ENCODE results near the gene HOXD13. TPM values are rescaled to one million over a fixed set of nuclear protein-coding genes. Genes with fewer than 3 reads are reported as not detected.

The HOXD13 gene
- total and polyA plus RNA-seq, 9 donors = not detected

DNA sequence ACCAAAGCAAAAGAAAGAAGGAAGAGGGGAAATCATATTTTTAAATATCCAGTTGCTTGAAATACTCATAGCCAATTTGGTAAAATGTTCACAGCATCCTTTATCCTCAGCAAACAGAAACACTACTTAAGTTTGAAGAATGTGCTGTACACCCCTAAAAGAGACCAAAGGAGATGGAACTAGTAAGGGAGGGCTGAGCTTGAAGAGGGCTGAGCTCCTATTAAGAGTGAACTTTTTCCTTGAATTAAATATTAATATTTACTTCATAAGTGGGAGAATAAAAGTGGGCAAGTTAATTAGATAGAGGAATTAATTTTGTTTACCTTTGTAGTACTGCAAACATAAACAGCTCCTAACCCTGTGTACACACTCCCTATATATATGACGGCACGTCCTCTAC, 15.7 kb upstream of the HOXD13 start:
- H3K9me3 ChIP-seq = peaks cover 0 to 4% of the 10 kb centered on the region in 2 donors
- no peak overlapping the region for H3K27ac ChIP-seq
- 15 to 22% (median 22%) methylated on average over 2 of the region's 2 CpGs for WGBS, 3 donors
- intact Hi-C loops (cut with DNase I) = loop anchor here in 1 of 4 donors (10.0 kb wide), 1 partner anchor 392 kb away; no protein-coding TSS in a partner anchor
- TF ChIP-seq EP300 (IDR thresholded peaks at IDR 0.05) (no peak), POLR2A (IDR thresholded peaks at IDR 0.05) (no peak)
- TF ChIP-seq, protein P1, sequence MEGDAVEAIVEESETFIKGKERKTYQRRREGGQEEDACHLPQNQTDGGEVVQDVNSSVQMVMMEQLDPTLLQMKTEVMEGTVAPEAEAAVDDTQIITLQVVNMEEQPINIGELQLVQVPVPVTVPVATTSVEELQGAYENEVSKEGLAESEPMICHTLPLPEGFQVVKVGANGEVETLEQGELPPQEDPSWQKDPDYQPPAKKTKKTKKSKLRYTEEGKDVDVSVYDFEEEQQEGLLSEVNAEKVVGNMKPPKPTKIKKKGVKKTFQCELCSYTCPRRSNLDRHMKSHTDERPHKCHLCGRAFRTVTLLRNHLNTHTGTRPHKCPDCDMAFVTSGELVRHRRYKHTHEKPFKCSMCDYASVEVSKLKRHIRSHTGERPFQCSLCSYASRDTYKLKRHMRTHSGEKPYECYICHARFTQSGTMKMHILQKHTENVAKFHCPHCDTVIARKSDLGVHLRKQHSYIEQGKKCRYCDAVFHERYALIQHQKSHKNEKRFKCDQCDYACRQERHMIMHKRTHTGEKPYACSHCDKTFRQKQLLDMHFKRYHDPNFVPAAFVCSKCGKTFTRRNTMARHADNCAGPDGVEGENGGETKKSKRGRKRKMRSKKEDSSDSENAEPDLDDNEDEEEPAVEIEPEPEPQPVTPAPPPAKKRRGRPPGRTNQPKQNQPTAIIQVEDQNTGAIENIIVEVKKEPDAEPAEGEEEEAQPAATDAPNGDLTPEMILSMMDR (IDR thresholded peaks at IDR 0.05) = no peak
- H3K4me3 ChIP-seq = no peak overlapping the region
- DNase-seq = no peak
- peaks cover 13% of the 10 kb centered on the region for H3K27me3 ChIP-seq
- no peaks in the 10 kb centered on the region for H3K36me3 ChIP-seq
- peaks cover 3% of the 10 kb centered on the region for H3K4me1 ChIP-seq (ENCODE audit: insufficient read depth)

DNA sequence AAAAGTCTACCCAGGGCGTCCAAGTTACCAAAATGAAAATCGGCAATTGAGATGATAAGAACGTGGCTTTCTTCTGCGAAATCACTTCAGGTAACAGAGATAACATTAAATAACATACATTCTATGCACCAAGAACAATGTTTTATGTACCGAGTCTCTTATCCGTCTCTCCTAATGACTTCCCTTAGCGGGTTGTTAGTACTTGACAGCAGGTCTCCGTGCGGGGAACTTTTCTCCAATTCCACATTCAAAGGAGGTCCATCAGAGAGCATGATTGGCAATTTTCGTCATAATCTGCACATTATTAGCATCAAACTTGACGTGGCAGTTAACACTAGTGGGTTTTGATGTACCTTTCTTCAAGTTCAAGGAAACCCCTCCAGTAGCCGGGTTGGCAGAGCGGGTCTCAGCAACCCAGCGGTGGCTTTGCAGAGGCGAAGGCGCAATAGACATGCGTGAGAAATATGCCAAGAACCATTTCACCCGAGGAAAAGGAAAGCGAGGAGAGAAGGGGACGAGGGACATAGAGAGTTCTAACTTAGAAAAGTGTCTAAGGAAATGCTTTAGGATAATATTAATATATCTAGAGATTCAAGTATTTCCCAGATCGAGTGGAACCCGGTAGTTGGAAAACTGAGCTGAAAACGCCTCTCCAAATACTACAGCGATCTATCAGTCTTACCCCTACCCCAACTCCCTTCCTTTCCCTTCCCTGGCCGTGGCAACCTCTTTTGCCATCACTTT, 13.8 kb upstream of the HOXD13 start:
- Histone ChIP-seq H3K4me1 (ENCODE audit: insufficient read depth) (peaks cover 3% of the 10 kb centered on the region), H3K27me3 (peaks cover 20% of the 10 kb centered on the region), H3K27ac (no peak overlapping the region), H3K9me3 (peaks cover 0 to 4% of the 10 kb centered on the region in 2 donors), H3K4me3 (no peak overlapping the region), H3K36me3 (no peaks in the 10 kb centered on the region)
- TF ChIP-seq EP300 (IDR thresholded peaks at IDR 0.05) (no peak), POLR2A (IDR thresholded peaks at IDR 0.05) (no peak)
- TF ChIP-seq, protein P1 (IDR thresholded peaks at IDR 0.05) = no peak
- no peak for DNase-seq
- 8 to 13% (median 9%) methylated on average over 25 of the region's 25 CpGs for WGBS, 3 donors
- intact Hi-C loops (cut with DNase I) = loop anchor here in 1 of 4 donors (10.0 kb wide), 1 partner anchor 394 kb away; no protein-coding TSS in a partner anchor

DNA sequence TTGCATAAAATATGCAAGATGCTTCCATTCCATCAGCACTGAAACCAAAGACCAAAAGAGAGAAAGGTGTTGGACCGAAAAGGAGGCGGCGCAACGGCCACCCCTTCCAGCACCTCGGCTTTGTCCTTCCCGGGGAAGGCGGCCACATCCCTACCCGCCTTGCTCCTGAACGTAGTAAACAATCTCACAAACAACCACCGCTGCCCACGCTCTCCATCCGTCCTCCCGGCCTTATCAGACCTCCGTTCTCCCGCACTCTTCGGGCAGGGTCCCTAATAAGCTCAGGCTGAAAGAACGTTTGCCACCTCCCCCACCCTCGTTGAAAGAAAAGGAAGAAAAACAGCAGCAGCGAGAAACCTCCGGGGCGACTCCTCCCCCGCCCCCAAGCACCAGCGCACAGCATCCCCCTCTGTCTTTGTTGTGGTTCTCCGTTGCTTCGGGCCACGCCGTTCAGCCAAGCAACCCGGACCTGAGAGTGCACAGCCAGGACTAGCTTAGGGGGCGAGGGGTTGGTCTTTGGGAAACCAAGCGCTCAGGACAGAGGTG, 13.2 kb upstream of the HOXD13 start:
- H3K36me3 ChIP-seq = no peaks in the 10 kb centered on the region
- H3K27ac ChIP-seq = no peak overlapping the region
- H3K4me3 ChIP-seq = no peak overlapping the region
- intact Hi-C loops (cut with DNase I) = loop anchor here in 1 of 4 donors (10.0 kb wide), 1 partner anchor 395 kb away; no protein-coding TSS in a partner anchor
- TF ChIP-seq POLR2A (IDR thresholded peaks at IDR 0.05) (no peak), EP300 (IDR thresholded peaks at IDR 0.05) (no peak)
- TF ChIP-seq, protein P1 (IDR thresholded peaks at IDR 0.05) = no peak
- peaks cover 20% of the 10 kb centered on the region for H3K27me3 ChIP-seq
- DNase-seq = no peak
- WGBS, 3 donors = 4 to 5% (median 4%) methylated on average over 30 of the region's 30 CpGs
- peaks cover 3% of the 10 kb centered on the region for H3K4me1 ChIP-seq (ENCODE audit: insufficient read depth)
- H3K9me3 ChIP-seq = peaks cover 0 to 4% of the 10 kb centered on the region in 2 donors

DNA sequence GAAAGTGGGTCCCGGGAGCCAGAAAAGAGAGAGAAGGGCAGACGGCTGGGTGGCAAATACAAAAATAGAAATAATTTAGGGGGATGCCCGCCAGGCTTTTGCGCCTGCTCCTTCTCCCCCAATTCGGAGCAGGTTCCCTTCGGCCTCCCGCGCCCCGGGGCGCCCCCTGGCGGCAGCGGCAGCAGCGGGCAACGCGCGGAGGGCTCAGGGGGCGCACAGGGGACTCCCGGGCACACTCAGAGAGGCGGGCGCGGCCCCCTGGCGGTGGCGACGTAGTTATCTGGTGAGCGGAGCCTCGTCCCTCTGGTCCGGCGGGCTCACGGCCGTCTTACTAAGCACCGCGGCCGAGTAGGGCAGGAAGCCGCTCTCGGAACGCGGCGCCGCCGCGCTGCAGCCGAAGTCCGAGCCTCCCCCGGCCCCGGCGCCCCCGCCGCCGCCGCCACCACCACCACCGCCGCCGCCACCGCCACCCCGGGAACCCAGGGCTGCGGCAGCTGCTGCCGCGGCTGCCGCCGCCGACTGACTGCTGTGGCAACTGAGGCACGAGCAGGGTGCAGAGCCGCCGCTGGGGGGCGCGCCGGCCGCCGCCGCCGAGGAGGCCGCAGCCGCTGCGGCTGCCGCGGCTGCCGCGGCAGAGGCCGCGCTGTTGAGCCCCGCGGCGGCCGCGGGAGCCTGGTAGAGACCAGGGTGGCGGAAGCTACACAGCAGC, 12.5 kb upstream of the HOXD13 start:
- intact Hi-C loops (cut with DNase I) = loop anchor here in 2 of 4 donors (10.0 kb wide), 1 partner anchor 395 kb away; no protein-coding TSS in a partner anchor
- H3K27me3 ChIP-seq = peaks cover 20% of the 10 kb centered on the region
- H3K27ac ChIP-seq = no peak overlapping the region
- TF ChIP-seq, protein P1 (IDR thresholded peaks at IDR 0.05) = no peak
- TF ChIP-seq POLR2A (IDR thresholded peaks at IDR 0.05) (no peak), EP300 (IDR thresholded peaks at IDR 0.05) (no peak)
- no peaks in the 10 kb centered on the region for H3K36me3 ChIP-seq
- no peak overlapping the region for H3K4me3 ChIP-seq
- 1 to 9% (median 1%) methylated on average over 54 to 86 of the region's 86 CpGs for WGBS, 3 donors
- no peak for DNase-seq
- peaks cover 3% of the 10 kb centered on the region for H3K4me1 ChIP-seq (ENCODE audit: insufficient read depth)
- H3K9me3 ChIP-seq = peaks cover 0 to 4% of the 10 kb centered on the region in 2 donors
